ENCODE data around the gene NCOA1.

NCOA1 gene

GRCh38 chr2:24739354-24740025, 248.4 kb downstream of the NCOA1 start:
- H3K4me3 ChIP-seq (replicated peaks; ENCODE audit: low read depth, low read length): no peak overlapping the region
- no peak for DNase-seq (ENCODE audit: low read depth)
- no peak for TF ChIP-seq CTCF (IDR thresholded peaks at IDR 0.05; ENCODE audit: low read length, missing control alignments)

- no peak for TF ChIP-seq CTCF (IDR thresholded peaks at IDR 0.05; ENCODE audit: low read length, missing control alignments)
- no peak for DNase-seq (ENCODE audit: low read depth)
- H3K4me3 ChIP-seq (replicated peaks; ENCODE audit: low read depth, low read length): no peak overlapping the region
Measured at GRCh38 chr2:24740142-24740541, 249.1 kb downstream of the NCOA1 start.

- TF ChIP-seq CTCF (IDR thresholded peaks at IDR 0.05; ENCODE audit: low read length, missing control alignments): no peak
- no peak for DNase-seq (ENCODE audit: low read depth)
Measured at GRCh38 chr2:24742730-24743129, 251.7 kb downstream of the NCOA1 start.

GRCh38 chr2:24743924-24744323, 252.9 kb downstream of the NCOA1 start:
- no peak overlapping the region for H3K4me3 ChIP-seq (replicated peaks; ENCODE audit: low read depth, low read length)
- no peak for DNase-seq (ENCODE audit: low read depth)
- TF ChIP-seq CTCF (IDR thresholded peaks at IDR 0.05; ENCODE audit: low read length, missing control alignments): no peak

More at GRCh38 chr2:24742730-24743129, 251.7 kb downstream of the NCOA1 start:
- no peak overlapping the region for H3K4me3 ChIP-seq (replicated peaks; ENCODE audit: low read depth, low read length)

- TF ChIP-seq CTCF (IDR thresholded peaks at IDR 0.05; ENCODE audit: low read length, missing control alignments): no peak
- H3K4me3 ChIP-seq (replicated peaks; ENCODE audit: low read depth, low read length): no peak overlapping the region
- DNase-seq (ENCODE audit: low read depth): no peak
Measured at GRCh38 chr2:24744356-24744755, 253.3 kb downstream of the NCOA1 start.

GRCh38 chr2:24745825-24746224, 254.8 kb downstream of the NCOA1 start:
- H3K4me3 ChIP-seq (replicated peaks; ENCODE audit: low read depth, low read length): no peak overlapping the region
- TF ChIP-seq CTCF (IDR thresholded peaks at IDR 0.05; ENCODE audit: low read length, missing control alignments): no peak
- DNase-seq (ENCODE audit: low read depth): no peak

- no peak for TF ChIP-seq CTCF (IDR thresholded peaks at IDR 0.05; ENCODE audit: low read length, missing control alignments)
- no peak overlapping the region for H3K4me3 ChIP-seq (replicated peaks; ENCODE audit: low read depth, low read length)
- DNase-seq (ENCODE audit: low read depth): no peak
Measured at GRCh38 chr2:24747299-24747698, 256.2 kb downstream of the NCOA1 start.
